Measurements from ENCODE around the gene CXXC5. TPM values are rescaled to one million over a fixed set of nuclear protein-coding genes. Genes with fewer than 3 reads are reported as not detected.

CXXC5 gene
- total RNA-seq, 1 experiment from 2014 or later, result 97.2 TPM

DNA sequence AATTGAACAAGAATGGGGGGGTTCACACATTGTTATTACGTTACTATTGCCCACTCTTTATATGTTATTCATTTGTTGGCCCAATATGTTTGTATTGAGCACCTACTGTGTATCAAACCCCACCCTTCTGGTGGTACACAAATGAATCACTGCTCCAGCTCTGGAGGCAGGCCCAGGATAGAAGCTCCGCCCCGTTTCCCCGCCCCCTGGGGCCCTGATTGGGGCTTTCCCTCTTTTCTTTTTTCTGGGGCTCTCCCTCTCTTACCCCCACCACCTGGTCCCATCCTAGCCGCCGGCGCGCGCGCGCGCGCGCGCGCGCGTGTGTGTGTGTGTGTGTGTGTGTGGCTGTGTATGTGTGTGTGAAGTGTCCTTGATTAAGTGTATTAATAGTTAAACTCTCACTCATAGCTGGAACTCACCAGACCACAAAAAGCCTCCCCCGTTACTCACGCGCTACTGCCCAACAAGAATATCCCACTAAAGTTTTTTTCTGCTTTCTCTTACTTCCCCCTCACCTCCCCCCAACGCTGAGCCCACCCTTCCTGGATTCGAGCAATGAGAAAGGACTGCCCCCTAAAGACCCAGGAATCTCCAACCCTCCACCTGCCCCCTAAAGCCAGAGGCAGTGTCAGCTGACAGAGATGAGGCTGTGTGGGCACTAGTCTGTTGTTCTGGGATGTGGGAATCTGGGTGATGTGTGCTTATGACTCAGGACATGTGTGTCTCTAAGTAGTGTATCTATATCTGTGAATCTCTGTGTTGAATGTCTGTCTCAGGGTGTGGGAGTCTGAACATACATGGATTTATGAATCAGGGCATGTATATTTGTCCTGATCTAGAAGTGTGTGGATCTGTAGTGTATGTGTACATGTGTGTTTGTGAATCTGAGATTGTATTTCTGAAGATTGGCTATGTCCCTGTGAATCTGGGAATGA, 4.0 kb downstream of the CXXC5 start (continued):
- TF ChIP-seq, protein P1, sequence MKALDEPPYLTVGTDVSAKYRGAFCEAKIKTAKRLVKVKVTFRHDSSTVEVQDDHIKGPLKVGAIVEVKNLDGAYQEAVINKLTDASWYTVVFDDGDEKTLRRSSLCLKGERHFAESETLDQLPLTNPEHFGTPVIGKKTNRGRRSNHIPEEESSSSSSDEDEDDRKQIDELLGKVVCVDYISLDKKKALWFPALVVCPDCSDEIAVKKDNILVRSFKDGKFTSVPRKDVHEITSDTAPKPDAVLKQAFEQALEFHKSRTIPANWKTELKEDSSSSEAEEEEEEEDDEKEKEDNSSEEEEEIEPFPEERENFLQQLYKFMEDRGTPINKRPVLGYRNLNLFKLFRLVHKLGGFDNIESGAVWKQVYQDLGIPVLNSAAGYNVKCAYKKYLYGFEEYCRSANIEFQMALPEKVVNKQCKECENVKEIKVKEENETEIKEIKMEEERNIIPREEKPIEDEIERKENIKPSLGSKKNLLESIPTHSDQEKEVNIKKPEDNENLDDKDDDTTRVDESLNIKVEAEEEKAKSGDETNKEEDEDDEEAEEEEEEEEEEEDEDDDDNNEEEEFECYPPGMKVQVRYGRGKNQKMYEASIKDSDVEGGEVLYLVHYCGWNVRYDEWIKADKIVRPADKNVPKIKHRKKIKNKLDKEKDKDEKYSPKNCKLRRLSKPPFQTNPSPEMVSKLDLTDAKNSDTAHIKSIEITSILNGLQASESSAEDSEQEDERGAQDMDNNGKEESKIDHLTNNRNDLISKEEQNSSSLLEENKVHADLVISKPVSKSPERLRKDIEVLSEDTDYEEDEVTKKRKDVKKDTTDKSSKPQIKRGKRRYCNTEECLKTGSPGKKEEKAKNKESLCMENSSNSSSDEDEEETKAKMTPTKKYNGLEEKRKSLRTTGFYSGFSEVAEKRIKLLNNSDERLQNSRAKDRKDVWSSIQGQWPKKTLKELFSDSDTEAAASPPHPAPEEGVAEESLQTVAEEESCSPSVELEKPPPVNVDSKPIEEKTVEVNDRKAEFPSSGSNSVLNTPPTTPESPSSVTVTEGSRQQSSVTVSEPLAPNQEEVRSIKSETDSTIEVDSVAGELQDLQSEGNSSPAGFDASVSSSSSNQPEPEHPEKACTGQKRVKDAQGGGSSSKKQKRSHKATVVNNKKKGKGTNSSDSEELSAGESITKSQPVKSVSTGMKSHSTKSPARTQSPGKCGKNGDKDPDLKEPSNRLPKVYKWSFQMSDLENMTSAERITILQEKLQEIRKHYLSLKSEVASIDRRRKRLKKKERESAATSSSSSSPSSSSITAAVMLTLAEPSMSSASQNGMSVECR (CRISPR knock-in tag; IDR thresholded peaks at IDR 0.05; ENCODE audit: borderline replicate concordance), result no peak
- no peak for TF ChIP-seq ZNF423 (CRISPR knock-in tag; IDR thresholded peaks at IDR 0.05)
- no peak for TF ChIP-seq OVOL2 (CRISPR knock-in tag; IDR thresholded peaks at IDR 0.05; ENCODE audit: borderline replicate concordance)
- TF ChIP-seq, protein P2, sequence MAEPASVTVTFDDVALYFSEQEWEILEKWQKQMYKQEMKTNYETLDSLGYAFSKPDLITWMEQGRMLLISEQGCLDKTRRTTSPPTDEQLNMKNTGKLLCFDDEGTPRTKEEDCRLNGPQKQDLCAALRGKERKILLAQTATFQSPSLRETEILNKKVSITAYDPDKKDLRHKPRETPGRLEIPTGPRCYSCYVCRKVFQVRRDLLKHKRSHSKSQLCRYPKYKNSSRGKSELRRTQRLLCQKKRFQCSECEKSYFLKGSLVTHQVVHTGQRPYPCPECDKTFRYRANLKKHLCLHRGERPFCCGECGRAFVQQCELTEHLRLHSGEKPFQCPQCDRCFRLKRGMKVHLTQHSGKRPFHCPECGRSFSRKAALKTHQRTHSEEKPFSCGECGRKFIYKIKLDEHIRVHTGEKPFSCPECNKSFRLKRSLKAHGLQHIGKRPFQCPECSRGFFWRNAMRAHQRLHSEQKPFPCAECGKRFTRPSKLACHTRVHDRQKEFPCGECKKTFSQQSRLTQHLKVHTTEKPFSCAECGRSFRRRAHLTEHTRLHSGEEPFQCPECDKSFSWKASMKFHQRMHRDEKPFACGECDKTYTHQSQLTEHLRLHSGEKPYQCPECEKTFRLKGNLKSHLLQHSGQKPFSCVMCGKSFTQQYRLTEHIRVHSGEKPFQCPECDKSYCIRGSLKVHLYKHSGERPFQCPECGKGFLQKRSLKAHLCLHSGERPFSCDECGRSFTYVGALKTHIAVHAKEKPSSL (CRISPR knock-in tag; conservative IDR thresholded peaks at IDR 0.05), result no peak
- TF ChIP-seq TEAD4 (CRISPR knock-in tag; IDR thresholded peaks at IDR 0.05), result no peak
- no peak for TF ChIP-seq ZNF232 (CRISPR knock-in tag; IDR thresholded peaks at IDR 0.05)
- TF ChIP-seq ZNF121 (CRISPR knock-in tag; IDR thresholded peaks at IDR 0.05), result no peak
- TF ChIP-seq, protein P3, sequence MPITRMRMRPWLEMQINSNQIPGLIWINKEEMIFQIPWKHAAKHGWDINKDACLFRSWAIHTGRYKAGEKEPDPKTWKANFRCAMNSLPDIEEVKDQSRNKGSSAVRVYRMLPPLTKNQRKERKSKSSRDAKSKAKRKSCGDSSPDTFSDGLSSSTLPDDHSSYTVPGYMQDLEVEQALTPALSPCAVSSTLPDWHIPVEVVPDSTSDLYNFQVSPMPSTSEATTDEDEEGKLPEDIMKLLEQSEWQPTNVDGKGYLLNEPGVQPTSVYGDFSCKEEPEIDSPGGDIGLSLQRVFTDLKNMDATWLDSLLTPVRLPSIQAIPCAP (CRISPR knock-in tag; IDR thresholded peaks at IDR 0.05), result no peak
- no peak for TF ChIP-seq ZNF416 (CRISPR knock-in tag; IDR thresholded peaks at IDR 0.05)
- TF ChIP-seq NFE2L1 (CRISPR knock-in tag; IDR thresholded peaks at IDR 0.05), result no peak
- TF ChIP-seq KAT7 (CRISPR knock-in tag; IDR thresholded peaks at IDR 0.05; ENCODE audit: borderline replicate concordance), result no peak
- TF ChIP-seq, protein P4, sequence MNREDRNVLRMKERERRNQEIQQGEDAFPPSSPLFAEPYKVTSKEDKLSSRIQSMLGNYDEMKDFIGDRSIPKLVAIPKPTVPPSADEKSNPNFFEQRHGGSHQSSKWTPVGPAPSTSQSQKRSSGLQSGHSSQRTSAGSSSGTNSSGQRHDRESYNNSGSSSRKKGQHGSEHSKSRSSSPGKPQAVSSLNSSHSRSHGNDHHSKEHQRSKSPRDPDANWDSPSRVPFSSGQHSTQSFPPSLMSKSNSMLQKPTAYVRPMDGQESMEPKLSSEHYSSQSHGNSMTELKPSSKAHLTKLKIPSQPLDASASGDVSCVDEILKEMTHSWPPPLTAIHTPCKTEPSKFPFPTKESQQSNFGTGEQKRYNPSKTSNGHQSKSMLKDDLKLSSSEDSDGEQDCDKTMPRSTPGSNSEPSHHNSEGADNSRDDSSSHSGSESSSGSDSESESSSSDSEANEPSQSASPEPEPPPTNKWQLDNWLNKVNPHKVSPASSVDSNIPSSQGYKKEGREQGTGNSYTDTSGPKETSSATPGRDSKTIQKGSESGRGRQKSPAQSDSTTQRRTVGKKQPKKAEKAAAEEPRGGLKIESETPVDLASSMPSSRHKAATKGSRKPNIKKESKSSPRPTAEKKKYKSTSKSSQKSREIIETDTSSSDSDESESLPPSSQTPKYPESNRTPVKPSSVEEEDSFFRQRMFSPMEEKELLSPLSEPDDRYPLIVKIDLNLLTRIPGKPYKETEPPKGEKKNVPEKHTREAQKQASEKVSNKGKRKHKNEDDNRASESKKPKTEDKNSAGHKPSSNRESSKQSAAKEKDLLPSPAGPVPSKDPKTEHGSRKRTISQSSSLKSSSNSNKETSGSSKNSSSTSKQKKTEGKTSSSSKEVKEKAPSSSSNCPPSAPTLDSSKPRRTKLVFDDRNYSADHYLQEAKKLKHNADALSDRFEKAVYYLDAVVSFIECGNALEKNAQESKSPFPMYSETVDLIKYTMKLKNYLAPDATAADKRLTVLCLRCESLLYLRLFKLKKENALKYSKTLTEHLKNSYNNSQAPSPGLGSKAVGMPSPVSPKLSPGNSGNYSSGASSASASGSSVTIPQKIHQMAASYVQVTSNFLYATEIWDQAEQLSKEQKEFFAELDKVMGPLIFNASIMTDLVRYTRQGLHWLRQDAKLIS (CRISPR knock-in tag; IDR thresholded peaks at IDR 0.05; ENCODE audit: borderline replicate concordance), result no peak
- TF ChIP-seq, protein P5, sequence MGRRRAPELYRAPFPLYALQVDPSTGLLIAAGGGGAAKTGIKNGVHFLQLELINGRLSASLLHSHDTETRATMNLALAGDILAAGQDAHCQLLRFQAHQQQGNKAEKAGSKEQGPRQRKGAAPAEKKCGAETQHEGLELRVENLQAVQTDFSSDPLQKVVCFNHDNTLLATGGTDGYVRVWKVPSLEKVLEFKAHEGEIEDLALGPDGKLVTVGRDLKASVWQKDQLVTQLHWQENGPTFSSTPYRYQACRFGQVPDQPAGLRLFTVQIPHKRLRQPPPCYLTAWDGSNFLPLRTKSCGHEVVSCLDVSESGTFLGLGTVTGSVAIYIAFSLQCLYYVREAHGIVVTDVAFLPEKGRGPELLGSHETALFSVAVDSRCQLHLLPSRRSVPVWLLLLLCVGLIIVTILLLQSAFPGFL (CRISPR knock-in tag; IDR thresholded peaks at IDR 0.05; ENCODE audit: borderline replicate concordance), result no peak
